Testis (tissue), 2 donors: ENCODE measurements around the gene ZMYND12.
"Not testable (repeated sequence)": the region's sequence is repeated elsewhere in the genome, so short reads cannot be mapped to it uniquely, and the experiment has no call there.

ENCODE experiments used
- POLR2A ChIP-seq: fragments of 450-650 bp; IDR thresholded peaks from one replicate; pipeline ENCODE4 v1.6.1; 2017; ENCODE audit warnings: antibody characterized with exemption, mild to moderate bottlenecking, moderate library complexity
- TF ChIP-seq, protein P1 (sequence below), 3 experiments: fragments of 450-650 bp in 2 of 3; fragments of 200-600 bp in 1 of 3; sonication (generic) in 1 of 3; IDR thresholded peaks; one replicate each; pipeline ENCODE4 v1.5.1; 2016 to 2019; ENCODE audit warnings: antibody characterized with exemption in 3 of 3, mild to moderate bottlenecking in 2 of 3, moderate library complexity in 1 of 3

DNA sequence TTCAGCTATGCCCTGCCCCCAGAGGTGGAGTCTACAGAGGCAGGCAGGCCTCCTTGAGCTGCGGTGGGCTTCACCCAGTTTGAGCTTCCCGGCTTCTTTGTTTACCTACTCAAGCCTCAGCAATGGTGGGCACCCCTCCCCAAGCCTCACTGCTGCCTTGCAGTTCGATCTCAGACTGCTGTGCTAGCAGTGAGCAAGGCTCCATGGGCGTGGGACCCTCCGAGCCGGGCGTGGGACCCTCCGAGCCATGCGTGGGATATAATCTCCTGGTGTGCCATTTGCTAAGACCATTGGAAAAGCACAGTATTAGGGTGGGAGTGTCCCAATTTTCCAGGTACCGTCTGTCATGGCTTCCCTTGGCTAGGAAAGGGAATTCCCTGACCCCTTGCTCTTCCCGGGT, 46.2 kb upstream of the ZMYND12 start:
- TF ChIP-seq, protein P1, sequence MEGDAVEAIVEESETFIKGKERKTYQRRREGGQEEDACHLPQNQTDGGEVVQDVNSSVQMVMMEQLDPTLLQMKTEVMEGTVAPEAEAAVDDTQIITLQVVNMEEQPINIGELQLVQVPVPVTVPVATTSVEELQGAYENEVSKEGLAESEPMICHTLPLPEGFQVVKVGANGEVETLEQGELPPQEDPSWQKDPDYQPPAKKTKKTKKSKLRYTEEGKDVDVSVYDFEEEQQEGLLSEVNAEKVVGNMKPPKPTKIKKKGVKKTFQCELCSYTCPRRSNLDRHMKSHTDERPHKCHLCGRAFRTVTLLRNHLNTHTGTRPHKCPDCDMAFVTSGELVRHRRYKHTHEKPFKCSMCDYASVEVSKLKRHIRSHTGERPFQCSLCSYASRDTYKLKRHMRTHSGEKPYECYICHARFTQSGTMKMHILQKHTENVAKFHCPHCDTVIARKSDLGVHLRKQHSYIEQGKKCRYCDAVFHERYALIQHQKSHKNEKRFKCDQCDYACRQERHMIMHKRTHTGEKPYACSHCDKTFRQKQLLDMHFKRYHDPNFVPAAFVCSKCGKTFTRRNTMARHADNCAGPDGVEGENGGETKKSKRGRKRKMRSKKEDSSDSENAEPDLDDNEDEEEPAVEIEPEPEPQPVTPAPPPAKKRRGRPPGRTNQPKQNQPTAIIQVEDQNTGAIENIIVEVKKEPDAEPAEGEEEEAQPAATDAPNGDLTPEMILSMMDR (IDR thresholded peaks at IDR 0.05) = not testable (repeated sequence)
- not testable (repeated sequence) for TF ChIP-seq POLR2A
